Endometrium (tissue), 2 donors: ENCODE data around the gene ATP2B2.
"Not testable (repeated sequence)": the region's sequence is repeated elsewhere in the genome, so short reads cannot be mapped to it uniquely, and the experiment has no call there.

Source experiments
- FAIRE-seq: peaks from 2 replicates; lab custom pipeline; 2012; peaks lifted over from hg19 to GRCh38; lab: Jason Lieb, UNC
- donor health status: control.
- donor health status: control.

Gene ATP2B2

GRCh38 chr3:10321630-10322351 is 183.6 kb downstream of the ATP2B2 start:
- no peak for FAIRE-seq

DNA sequence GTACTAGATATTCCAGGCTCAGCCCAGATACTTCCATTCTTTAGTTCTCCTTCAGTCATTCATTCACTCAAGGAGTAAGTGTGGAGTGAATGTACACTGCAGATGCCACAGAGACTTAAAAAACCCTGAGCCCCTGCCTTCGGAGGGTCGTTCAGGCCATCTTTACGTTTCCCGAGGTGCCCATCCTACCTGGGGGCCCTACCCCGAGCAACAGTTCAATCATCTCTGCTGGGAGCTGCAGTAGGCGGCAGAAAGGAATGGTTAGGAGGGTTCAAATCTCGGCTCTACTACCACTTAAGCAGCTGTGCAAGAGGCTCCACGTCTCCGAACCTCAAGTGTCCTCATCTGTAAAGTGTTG is 185.1 kb downstream of the ATP2B2 start:
- FAIRE-seq, result no peak

DNA sequence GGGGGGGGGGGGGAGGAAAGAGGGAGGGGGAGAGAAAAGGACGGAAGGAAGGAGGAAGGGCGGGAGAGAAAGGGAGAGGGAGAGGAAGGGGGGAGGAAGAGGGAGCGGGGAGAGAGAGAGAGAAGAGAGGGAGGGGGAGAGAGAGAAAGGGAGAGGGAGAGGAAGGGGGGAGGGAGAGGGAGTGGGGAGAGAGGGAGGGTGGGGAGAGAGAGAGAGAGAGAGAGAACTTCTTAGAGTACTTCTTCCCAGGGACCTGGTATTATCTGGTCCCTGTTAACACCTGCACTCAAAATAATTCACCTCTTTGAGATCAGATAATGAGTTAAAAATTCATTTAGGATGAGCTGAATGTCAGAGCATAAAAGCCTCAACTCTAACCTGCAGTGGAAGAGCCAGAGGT is 185.6 kb downstream of the ATP2B2 start:
- FAIRE-seq, result no peak

DNA sequence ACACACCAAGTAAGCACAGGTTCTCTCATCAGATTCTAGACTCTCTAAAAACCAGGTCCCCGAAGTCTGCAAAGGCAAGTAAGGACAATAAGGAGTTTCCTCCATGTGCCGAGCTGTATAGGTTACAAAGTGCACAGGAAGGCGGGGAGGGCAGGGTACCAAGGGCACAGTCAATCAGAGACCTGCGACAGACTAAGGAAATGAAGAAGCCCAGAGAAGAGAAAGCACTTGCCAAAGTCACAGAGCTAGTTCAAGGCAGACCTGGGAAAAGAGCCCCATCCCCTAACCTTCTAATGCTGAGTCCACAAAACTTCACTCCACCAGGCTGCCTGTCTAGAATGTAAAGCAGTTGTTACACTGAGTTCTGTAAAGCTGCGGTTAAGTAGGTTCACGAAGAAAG is 186.1 kb downstream of the ATP2B2 start:
- FAIRE-seq, result no peak

GRCh38 chr3:10317961-10318350 is 187.4 kb downstream of the ATP2B2 start:
- FAIRE-seq, result no peak

DNA sequence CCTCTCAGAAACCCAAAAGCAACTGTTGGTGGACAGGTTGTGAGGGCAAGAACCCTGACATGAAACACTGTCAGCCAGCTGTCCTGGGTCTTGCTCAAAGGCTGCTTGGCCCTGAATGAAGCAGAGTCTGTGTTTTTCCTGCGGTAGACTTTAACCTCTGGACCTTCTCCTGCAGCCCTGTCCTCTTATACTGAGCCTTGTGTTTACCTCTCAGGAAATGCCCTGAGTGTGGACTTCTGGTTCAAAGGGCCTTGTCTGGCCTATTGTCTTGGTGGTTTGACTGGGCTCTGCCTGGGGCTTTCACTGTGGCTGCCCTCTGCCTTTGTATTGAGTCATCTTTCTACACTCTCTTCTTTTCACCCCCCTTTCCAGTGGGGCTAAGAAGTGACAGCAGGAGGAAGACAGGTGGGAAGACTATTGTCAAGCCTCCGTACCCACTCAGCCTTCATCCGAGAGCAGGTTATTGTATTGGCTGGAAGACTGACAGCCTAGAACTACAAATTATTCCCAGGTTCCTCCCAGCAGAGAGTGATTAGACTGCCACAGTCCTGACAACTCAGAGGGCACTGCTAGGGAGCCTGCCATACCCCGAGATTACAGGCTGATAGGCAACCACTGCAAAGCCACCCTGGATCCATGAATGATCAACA is 187.9 kb downstream of the ATP2B2 start:
- FAIRE-seq, result no peak

DNA sequence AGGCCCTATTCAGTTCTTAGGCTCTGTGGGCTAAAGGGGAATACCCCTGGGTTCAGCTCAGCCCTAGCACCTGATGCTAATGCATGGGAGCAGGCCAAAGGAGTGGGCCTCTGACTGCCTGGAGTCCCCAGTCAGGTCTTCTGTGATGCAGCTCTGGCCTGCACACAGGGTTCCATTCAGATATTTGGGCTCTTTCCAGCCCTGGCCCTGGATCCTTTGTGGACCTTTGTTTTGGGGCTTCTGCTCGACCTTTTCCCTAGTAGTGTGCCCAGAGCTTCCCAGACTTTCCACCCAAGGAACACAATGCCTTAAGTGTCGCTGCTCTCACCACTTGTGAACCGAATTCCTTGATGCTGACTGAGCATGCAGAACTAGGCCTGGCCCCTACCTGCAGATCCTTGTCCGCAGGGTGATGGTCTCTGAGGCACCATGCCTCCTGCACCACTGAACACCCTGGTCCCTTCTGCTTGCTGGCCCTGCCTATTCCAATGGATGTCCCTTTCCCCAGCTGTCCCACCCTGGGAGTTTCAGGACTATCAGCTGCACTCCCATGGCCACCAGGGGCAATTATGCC is 189.5 kb downstream of the ATP2B2 start:
- FAIRE-seq, result no peak

- FAIRE-seq, result no peak
Observed at GRCh38 chr3:10315101-10315500, 190.3 kb downstream of the ATP2B2 start.

- FAIRE-seq, result no peak
Observed at GRCh38 chr3:10312861-10313260, 192.5 kb downstream of the ATP2B2 start.

DNA sequence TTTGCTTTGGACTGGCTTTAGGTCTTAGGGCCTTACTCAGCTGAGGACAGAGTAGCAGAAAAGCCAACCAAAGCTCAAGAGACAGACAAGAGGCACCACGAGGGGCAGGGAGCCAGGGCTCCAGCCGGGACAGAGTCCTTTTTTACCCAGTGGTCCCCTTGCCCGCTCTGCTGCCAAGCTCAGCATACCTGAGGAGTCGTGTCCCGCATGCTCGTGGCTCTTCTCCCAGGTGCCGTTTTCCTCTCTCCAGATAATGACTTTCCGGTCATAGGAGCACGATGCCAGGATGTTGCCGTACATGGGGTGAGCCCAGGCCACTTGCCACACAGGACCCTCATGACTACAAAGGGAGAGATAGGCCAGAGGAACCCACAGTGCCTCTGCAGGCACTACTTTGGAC is 193.0 kb downstream of the ATP2B2 start:
- no peak for FAIRE-seq

DNA sequence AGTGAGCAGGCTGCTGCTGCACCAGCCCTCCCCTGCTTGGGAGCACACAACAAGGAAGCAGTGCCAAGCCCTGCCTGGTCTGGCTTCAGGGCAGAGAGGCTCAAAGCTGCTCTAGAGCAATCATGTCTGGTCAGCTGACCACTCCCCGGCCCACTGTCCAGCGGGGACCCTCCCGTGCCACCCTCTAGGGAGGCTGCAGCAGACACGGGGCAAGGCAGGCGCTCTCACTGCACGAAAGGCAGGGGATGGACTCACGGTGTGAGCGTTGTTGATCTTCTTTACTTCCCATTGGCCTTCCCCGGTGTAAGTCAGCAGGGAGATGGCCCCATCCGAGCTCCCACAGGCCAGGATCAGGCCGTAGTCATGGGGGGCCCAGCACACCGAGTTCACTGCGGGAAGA is 193.7 kb downstream of the ATP2B2 start:
- FAIRE-seq, result no peak

GRCh38 chr3:10310578-10310977 is 194.8 kb downstream of the ATP2B2 start:
- no peak for FAIRE-seq

DNA sequence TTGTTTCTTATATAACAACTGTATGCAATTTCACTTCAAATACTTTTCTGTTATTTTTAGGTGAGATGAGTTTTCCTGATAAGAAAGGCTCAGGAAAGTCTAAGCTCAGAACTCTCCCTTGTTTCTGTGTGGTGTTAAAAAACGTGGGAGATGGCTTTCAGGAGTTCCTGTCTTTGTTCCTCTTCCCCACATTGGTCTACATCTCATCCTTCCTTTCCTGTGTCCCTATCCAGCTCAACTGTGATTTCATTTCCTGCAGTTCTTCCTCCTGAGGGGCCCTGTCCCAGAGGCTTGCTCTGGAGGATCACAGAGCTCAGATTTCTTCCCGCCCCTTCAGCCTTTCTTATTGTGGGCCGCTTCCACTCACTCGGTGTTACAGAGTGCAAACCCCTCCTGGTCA is 195.7 kb downstream of the ATP2B2 start:
- no peak for FAIRE-seq

GRCh38 chr3:10308678-10309077 is 196.7 kb downstream of the ATP2B2 start:
- FAIRE-seq, result peak; percentile 45

DNA sequence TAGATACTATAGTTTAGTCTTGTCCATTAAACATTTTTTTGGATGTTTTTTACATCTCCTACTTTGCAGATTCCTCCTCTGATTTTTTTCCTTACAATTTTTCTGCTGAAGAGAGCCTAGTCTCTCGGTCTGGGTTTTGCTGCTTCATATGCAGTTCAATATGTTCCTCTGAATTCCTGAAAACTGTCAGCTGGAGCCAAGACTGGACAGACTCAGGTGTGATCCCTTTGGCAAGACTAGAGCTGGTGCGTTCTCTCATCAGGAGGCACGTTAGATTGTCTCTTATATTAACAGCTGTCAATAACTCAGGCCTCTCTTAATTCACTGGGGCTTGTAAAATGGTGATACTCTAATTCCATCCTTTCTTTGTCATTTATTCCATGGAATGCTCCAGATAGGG is 199.2 kb downstream of the ATP2B2 start:
- no peak for FAIRE-seq

GRCh38 chr3:10305331-10305902 is 200.0 kb downstream of the ATP2B2 start:
- FAIRE-seq, result no peak

DNA sequence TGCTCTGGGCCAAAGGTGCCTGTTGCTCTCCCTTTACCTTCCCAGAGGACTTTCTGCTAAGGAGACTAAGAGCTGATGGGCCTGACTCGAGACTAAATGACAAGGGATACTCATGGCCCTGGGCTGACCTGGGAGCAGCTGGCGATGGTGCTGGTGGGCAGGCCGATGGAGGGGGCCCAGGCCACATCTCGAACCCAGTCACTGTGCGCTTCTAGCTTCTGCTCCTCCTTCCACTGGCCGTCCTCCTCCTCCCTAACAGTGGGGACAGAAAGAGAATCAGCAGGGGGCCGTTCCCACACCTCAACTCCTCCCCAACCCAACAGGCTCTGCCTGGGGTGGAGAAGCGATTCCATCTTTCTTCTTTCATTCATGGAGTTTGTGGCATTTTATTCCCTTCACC is 200.5 kb downstream of the ATP2B2 start:
- no peak for FAIRE-seq

DNA sequence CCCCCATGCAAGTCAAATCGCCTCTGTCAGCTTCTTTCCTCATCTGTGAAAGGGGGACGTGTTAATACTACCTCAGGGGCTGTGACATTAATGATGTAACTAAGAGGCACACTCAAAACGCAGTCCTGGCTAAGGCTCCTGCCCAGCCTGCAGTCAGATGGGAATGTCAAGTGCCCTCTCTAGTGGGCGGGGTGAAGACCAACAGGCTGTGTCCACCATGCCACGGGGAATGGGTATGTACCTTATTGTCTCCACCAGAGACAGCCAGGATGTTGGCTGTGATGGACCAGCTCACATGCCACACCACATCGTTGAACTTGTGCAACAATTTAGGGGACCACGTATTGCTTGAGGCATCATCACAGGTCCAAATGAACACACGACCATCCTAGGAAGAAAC is 201.6 kb downstream of the ATP2B2 start:
- no peak for FAIRE-seq

DNA sequence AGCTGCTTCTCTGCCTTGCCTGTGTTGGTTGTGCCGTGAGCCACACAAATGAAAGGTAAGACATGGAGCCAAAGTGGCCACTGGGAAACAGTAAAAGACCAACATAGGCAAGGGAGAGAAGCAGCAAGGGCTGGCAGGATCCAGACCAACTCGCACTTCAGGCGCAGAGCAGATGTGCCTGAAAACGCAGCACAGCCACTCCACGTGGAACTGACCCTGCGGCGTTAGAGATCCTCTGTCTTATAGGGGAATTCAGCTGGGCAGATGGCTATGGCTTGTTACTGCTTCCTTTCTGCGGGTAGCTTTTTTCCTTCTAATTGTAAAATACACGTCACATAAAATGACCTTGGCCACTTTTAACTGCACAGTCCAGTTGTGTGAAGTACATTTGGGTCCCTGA is 202.3 kb downstream of the ATP2B2 start:
- no peak for FAIRE-seq

- no peak for FAIRE-seq
Observed at GRCh38 chr3:10300087-10300486, 205.3 kb downstream of the ATP2B2 start.

- no peak for FAIRE-seq
Observed at GRCh38 chr3:10299679-10300078, 205.7 kb downstream of the ATP2B2 start.

DNA sequence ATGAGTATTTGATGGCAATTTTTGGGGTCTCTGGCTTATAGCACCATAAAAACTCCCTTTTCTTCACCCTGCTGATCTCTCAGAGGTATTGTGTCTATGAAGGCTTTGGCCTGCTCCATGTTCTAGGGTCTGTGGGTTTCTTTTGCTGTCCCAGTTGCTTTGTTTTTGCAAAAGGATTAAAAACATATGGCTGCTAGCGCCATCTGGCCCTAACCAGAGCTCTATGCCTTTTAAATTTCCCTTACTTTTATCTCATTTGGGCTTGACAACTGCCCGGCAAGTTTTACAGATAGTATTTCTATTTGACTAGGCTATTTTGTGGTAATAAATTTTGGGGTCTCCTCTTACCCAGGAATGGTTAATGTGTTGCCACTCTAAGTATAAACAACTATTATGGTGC is 206.2 kb downstream of the ATP2B2 start:
- FAIRE-seq, result no peak

DNA sequence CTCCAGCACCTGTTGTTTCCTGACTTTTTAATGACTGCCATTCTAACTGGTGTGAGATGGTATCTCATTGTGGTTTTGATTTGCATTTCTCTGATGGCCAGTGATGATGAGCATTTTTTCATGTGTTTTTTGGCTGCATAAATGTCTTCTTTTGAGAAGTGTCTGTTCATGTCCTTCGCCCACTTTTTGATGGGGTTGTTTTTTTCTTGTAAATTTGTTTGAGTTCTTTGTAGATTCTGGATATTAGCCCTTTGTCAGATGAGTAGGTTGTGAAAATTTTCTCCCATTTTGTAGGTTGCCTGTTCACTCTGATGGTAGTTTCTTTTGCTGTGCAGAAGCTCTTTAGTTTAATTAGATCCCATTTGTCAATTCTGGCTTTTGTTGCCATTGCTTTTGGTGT is 207.3 kb downstream of the ATP2B2 start:
- not testable (repeated sequence) for FAIRE-seq
